Fibroblast of skin of scalp (primary cell): ENCODE results near the gene CLEC2D.
"Not testable (repeated sequence)": the region's sequence is repeated elsewhere in the genome, so short reads cannot be mapped to it uniquely, and the experiment has no call there.

Source experiments
- DNase-seq: peaks from one replicate; pipeline ENCODE4 v3.0.0-alpha.2; 2013

CLEC2D gene

DNA sequence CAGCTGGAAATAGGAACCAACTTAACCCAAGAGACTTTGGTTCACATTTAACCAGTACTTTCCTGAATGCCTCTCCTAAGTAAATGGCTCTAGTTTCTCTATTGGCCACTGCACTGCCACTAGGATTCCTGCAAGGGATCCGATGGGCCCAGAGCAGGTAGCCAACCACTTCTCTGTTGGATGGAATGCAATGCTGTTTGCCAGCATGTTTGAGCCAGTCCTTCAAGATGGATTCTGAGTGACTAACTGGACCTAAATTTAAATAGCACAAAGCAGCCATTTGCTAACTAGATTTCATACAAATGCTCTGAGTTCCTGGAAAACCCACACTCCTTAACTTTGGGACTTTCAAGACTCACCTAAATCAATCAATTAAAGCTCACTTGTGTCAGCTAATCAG lies 9.5 kb upstream of the CLEC2D start:
- no peak for DNase-seq

DNA sequence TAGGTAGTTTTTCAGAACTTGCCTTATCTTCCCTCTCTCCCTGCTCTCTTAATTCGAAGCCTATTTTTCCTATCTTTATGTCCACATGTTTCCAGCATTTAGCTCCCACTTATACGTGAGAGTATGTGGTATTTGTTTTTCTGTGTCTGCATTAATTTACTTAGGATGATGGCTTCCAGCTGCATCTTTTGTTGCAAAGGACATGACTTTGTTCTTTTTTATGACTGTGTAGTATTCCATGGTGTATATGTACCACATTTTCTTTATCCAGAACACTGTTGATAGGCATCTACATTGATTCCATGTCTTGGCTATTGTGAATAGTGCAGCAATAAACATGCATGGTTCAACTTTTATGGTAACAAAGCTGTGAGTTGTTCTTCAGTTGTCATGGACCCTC lies 7.8 kb upstream of the CLEC2D start:
- no peak for DNase-seq

- DNase-seq: no peak
Measured at GRCh38 chr12:9662488-9662887, 7.0 kb upstream of the CLEC2D start.

DNA sequence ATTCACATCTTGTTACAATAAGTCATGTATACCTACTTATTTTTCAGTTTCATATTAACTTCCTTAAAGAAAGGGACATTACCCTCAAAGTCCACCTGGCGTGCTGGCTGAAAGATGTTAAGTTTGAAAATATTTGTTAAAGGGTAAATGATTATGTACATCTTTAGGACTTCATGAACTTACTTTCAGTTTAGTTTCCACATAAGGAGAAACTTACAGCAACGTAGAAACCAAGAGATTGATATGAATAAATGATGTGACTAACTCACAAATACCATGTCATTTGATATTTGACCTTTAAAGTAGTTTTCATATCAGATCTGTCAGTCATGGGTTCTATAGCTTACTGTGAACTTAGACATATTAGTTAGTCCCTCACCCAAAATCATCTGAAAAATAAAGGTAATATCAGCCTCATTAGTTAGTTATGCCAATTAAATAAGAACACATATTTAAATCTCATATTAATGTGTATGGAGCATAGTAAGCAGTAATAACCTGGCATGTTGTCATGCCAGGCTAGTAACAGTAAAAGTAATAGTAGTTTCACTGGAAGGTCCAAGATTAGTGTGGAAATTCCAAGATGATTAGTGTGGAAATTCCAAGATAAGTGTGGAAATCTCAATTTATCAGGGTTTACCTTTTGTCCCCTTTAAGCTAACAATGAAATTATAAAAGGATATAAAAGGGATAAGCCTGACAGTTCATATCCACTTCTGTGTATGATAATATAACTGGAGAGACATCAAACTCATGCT lies 1.9 kb upstream of the CLEC2D start:
- peak; percentile 8 for DNase-seq

DNA sequence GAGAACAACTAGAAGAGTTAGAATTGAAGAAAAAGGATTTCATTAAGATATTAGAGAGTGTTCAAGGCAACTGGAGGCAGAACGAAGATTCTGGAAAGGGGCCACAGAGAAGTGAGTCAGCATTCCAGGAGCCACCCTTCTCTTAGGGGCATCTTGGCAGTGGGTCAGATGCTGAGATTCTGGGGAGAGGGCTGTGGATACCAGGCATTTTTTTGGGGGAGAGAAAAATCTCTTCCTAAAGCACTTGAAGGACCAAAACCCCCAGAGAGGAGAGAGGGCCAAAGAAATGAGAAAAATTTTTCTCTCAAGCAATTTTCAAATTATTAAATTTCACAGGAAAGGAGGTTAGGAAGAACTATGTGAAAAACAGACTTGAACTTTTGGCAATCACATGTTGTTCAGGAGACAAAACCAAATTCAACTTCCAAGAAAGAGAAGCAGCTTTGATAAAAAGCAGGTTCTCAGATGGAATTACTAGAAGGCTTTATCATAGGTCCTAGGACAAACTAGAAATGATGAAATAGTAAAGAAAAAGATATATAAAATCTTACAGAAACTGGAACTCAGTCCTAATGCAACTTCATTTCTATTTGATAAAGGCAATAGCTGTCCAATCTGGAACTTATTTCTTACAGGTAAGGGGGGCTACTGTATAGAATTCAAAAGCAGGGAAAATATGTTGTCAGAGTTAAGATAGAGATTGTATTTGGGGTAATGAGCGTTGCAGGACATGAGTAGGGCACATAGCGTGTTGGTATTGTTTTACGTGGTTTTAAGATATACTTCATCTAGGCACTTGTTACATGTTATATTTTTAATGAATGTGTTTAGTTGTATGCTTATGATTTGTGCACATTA lies 1.1 kb upstream of the CLEC2D start:
- peak; percentile 86 for DNase-seq

- no peak for DNase-seq
Measured at GRCh38 chr12:9669019-9669326, 540 bp upstream of the CLEC2D start.

DNA sequence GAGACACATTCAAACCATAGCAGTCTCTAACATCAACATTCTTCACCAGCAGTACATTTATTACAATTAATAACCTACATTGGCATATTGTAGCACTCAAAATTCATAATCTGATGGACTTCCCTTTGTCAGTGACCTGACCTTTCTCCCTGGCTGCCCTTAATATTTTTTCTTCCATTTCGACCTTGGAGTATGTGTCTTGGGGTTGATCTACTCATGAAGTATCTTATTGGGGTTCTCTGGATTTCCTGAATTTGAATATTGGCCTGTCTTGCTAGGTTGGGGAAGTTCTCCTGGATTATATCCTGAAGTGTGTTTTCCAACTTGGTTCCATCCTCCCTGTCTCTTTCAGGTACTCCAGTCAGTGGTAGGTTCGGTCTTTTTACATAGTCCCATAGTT lies 2.8 kb downstream of the CLEC2D start:
- not testable (repeated sequence) for DNase-seq

DNA sequence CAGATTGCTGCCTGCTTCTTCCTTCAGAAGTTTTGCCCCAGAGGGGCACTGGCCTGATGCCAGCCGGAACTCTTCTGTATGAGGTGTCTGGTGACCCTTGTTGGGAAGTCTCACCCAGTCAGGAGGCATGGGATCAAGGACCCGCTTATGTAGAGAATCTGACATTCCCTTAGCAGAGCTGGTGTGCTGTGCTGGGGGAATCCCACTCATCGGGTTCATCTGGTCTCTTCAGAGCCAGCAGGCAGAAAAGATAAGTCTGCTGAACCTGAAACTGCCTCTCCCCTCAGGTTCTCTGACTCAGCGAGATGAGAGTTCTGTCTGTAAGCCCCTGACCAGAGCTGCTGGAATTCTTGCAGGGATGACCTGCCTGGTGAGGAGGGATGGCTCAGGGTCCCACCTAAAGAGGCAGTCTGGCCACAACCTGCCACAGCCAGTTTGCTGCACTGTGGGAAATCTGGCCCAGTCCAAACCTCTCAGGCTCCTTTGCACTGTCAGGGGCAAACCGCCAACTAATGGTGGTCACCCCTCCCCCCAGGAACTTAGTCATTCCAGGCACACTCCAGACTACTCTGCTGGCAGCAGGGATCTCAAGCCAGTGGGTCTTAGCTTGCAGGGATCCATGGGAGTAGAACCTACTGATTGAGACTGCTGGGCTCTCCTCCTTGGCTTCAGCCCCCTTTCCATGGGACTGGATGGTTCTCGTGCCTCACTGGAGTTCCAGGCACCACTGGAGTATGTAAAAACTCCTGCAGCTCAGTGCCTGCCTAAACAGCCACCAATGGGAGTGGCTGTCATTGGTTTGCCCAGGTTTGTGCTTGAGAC lies 4.1 kb downstream of the CLEC2D start:
- DNase-seq: peak; percentile 94

GRCh38 chr12:9674226-9674590 lies 4.7 kb downstream of the CLEC2D start:
- DNase-seq: no peak

GRCh38 chr12:9682508-9682907 lies 13.0 kb downstream of the CLEC2D start:
- not testable (repeated sequence) for DNase-seq

- not testable (repeated sequence) for DNase-seq
Measured at GRCh38 chr12:9682949-9683348, 13.4 kb downstream of the CLEC2D start.

GRCh38 chr12:9685366-9685765 lies 15.9 kb downstream of the CLEC2D start:
- not testable (repeated sequence) for DNase-seq

DNA sequence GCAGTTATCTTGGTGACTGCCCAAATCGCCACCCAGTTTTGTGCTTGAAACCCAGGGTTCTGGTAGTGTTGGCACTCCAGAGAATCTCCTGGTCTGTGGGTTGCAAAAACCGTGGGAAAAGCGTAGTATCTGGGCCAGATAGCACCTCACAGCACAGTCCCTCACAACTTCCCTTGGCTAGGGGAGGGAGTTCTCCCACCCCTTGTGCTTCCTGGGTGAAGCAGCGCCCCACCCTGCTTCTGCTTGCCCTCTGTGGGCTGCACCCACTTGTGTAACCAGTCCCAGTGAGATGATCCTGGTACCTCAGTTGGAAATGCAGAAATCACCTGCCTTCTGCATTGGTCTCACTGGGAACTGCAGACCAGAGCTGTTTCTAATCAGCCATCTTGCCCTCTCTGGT lies 16.4 kb downstream of the CLEC2D start:
- DNase-seq: no peak

GRCh38 chr12:9687228-9687627 lies 17.7 kb downstream of the CLEC2D start:
- peak; percentile 75 for DNase-seq

GRCh38 chr12:9692909-9693308 lies 23.4 kb downstream of the CLEC2D start:
- DNase-seq: no peak

DNA sequence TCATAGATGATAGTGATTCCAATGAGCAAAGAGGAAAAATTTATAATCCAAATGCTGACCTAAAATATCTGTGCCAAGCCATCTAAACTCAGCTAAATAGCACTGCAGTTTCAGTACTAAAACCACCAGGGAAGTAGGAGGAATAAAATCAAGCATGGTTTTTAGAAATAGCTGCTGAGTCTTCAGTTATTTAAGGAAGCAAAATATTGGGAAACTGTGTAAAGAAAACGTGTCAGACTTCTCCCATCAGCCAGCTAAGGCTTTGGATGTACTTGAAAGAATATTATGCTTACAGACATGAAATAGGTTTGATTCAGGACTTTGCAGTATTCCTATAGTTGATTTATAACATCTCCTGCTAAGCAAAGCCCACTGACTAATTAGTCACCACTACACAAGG lies 24.7 kb downstream of the CLEC2D start:
- DNase-seq: no peak

DNA sequence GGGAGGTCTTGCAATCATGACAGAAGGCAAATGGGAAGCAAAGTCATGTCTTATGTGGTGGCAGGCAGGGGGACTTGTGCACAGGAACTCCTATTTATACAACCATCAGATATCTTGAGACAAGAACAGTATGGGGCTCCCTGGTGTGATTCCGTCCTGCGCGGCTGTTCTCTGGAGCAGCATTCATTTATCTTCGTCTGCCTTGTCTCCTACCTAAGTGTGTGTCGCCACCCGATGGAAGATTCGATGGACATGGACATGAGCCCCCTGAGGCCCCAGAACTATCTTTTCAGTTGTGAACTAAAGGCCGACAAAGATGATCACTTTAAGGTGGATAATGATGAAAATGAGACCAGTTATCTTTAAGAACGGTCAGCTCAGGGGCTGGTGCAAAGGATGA lies 25.6 kb downstream of the CLEC2D start:
- not testable (repeated sequence) for DNase-seq

- DNase-seq: not testable (repeated sequence)
Measured at GRCh38 chr12:9695661-9696060, 26.1 kb downstream of the CLEC2D start.

GRCh38 chr12:9697619-9698018 lies 28.1 kb downstream of the CLEC2D start:
- DNase-seq: no peak

- DNase-seq: no peak
Measured at GRCh38 chr12:9698681-9699080, 29.2 kb downstream of the CLEC2D start.

GRCh38 chr12:9699269-9699897 lies 29.9 kb downstream of the CLEC2D start:
- DNase-seq: no peak

GRCh38 chr12:9699898-9700605 lies 30.5 kb downstream of the CLEC2D start:
- DNase-seq: no peak
